Measurements from ENCODE around the gene SECISBP2. TPM values are rescaled to one million over a fixed set of nuclear protein-coding genes. Genes with fewer than 3 reads are reported as not detected.

SECISBP2 gene
- total and polyA plus RNA-seq, 3 donors from 2014 or later: 127 to 176 (median 145) TPM

GRCh38 chr9:89361816-89362646 is 43.7 kb downstream of the SECISBP2 start:
- intact Hi-C loops (cut with DNase I; ENCODE audit: low total_unique reads): no loop called here
- no peak for DNase-seq
- WGBS, 2 donors: 76 to 77% methylated on average over 6 to 9 of the region's 9 CpGs

GRCh38 chr9:89362647-89363310 is 44.5 kb downstream of the SECISBP2 start:
- H3K27me3 ChIP-seq: no peaks in the 10 kb centered on the region
- no peak for DNase-seq
- no peak overlapping the region for H3K4me3 ChIP-seq
- no peak overlapping the region for H3K27ac ChIP-seq
- no peak for TF ChIP-seq POLR2A (IDR thresholded peaks at IDR 0.05)
- TF ChIP-seq CTCF (IDR thresholded peaks at IDR 0.05): no peak
- H3K36me3 ChIP-seq (ENCODE audit: low read depth, missing control alignments): no peaks in the 10 kb centered on the region
- no peaks in the 10 kb centered on the region for H3K9me3 ChIP-seq
- 90 to 95% methylated on average over 10 of the region's 10 CpGs for WGBS, 2 donors
- no peaks in the 10 kb centered on the region for H3K4me1 ChIP-seq
- intact Hi-C loops (cut with DNase I; ENCODE audit: low total_unique reads): no loop called here

More at GRCh38 chr9:89361816-89362646, 43.7 kb downstream of the SECISBP2 start:
- Histone ChIP-seq H3K36me3 (ENCODE audit: low read depth, missing control alignments) (no peaks in the 10 kb centered on the region), H3K4me1 (no peaks in the 10 kb centered on the region), H3K4me3 (no peak overlapping the region), H3K27me3 (no peaks in the 10 kb centered on the region), H3K9me3 (no peaks in the 10 kb centered on the region), H3K27ac (no peak overlapping the region)
- TF ChIP-seq CTCF (IDR thresholded peaks at IDR 0.05): no peak
- no peak for TF ChIP-seq POLR2A (IDR thresholded peaks at IDR 0.05)

GRCh38 chr9:89363311-89363670 is 45.0 kb downstream of the SECISBP2 start:
- DNase-seq: no peak
- Histone ChIP-seq H3K27me3 (no peaks in the 10 kb centered on the region), H3K4me3 (no peak overlapping the region), H3K36me3 (ENCODE audit: low read depth, missing control alignments) (no peaks in the 10 kb centered on the region), H3K4me1 (no peaks in the 10 kb centered on the region), H3K27ac (no peak overlapping the region), H3K9me3 (no peaks in the 10 kb centered on the region)
- TF ChIP-seq POLR2A (IDR thresholded peaks at IDR 0.05) (no peak), CTCF (IDR thresholded peaks at IDR 0.05) (no peak)
- WGBS, 2 donors: 81 to 94% methylated on average over 2 to 6 of the region's 6 CpGs
- intact Hi-C loops (cut with DNase I; ENCODE audit: low total_unique reads): no loop called here

- H3K9me3 ChIP-seq: no peaks in the 10 kb centered on the region
- H3K27me3 ChIP-seq: no peaks in the 10 kb centered on the region
- WGBS, 2 donors: 94 to 96% methylated on average over 8 to 9 of the region's 9 CpGs
- no peaks in the 10 kb centered on the region for H3K36me3 ChIP-seq (ENCODE audit: low read depth, missing control alignments)
- no peak overlapping the region for H3K27ac ChIP-seq
- TF ChIP-seq CTCF (IDR thresholded peaks at IDR 0.05) (no peak), POLR2A (IDR thresholded peaks at IDR 0.05) (no peak)
- H3K4me1 ChIP-seq: no peaks in the 10 kb centered on the region
- no peak for DNase-seq
- intact Hi-C loops (cut with DNase I; ENCODE audit: low total_unique reads): no loop called here
- no peak overlapping the region for H3K4me3 ChIP-seq
Observed at GRCh38 chr9:89363921-89364665, 45.8 kb downstream of the SECISBP2 start.
